H1 (cell line): ENCODE results near the gene SNRNP70. TPM values are rescaled to one million over a fixed set of nuclear protein-coding genes. Genes with fewer than 3 reads are reported as not detected.

Source experiments
- BCL11A ChIP-seq, 2 experiments: IDR thresholded peaks; one replicate each; pipeline ENCODE4 v1.6.1; 2011; ENCODE audit warnings: low read depth in 2 of 2, low read length in 2 of 2, mild to moderate bottlenecking in 2 of 2
- MAFK ChIP-seq: IDR thresholded peaks from 2 replicates; pipeline ENCODE4 v1.6.1; 2012; ENCODE audit warnings: low read depth, mild to moderate bottlenecking, improper control_type of control experiment, low read length
- NRF1 ChIP-seq: IDR thresholded peaks from 2 replicates; pipeline ENCODE4 v1.6.1; 2011; ENCODE audit warnings: mild to moderate bottlenecking, low read depth, low read length, improper control_type of control experiment
- POLR2A ChIP-seq, 2 experiments: IDR thresholded peaks; 1 replicate in 1 of 2; 2 replicates in 1 of 2; pipeline ENCODE4 v1.6.1; 2011; ENCODE audit warnings: low read depth in 2 of 2, low read length in 2 of 2, mild to moderate bottlenecking in 2 of 2; ENCODE audit errors: control extremely low read depth in 1 of 2
- SAP30 ChIP-seq: fragments of 300-600 bp; sonication (generic); IDR thresholded peaks from 2 replicates; pipeline ENCODE4 v1.7.1; 2012; ENCODE audit warnings: low read length, moderate library complexity, mild to moderate bottlenecking, inconsistent platforms; ENCODE audit not compliant: insufficient read depth, insufficient replicate concordance
- SIX5 ChIP-seq: IDR thresholded peaks from 2 replicates; pipeline ENCODE4 v1.6.1; 2011; ENCODE audit warnings: mild to moderate bottlenecking, low read depth, low read length
- TAF1 ChIP-seq: IDR thresholded peaks from 2 replicates; pipeline ENCODE4 v1.6.1; 2011; ENCODE audit warnings: mild to moderate bottlenecking, low read depth, low read length
- TCF12 ChIP-seq: IDR thresholded peaks from 2 replicates; pipeline ENCODE4 v1.6.1; 2011; ENCODE audit warnings: low read depth, mild to moderate bottlenecking, low read length
- TEAD4 ChIP-seq: IDR thresholded peaks from 2 replicates; pipeline ENCODE4 v1.6.1; 2012; ENCODE audit warnings: low read depth, low read length, inconsistent platforms, mixed read lengths
- polyA plus RNA-seq, 7 experiments: library from polyadenylated mRNA; depleted of rRNA in 3 of 7; stranded (reverse) in 5 of 7; unstranded in 2 of 7; fragments of >200 nt in 5 of 7; fragments of 200-250 nt in 2 of 7; gene quantifications; 1 replicate in 5 of 7; 2 replicates in 1 of 7; 4 replicates in 1 of 7; pipeline versions ENCODE4 v1.2.1 to v1.2.3, GENCODE V29; 2011 to 2013; ENCODE audit warnings: missing spikeins in 2 of 7, mixed read lengths in 2 of 7
- total RNA-seq: library from RNA; stranded (reverse); fragmentation: NEBNext Ultra II Directional; extraction: Animal tissue kit (Norgen Biotek cat#: 25700); gene quantifications from 2 replicates; pipeline ENCODE4 v1.2.1, GENCODE V29; 2021

SNRNP70 gene
- total and polyA plus RNA-seq, 2 of the 8 experiments (the other 6 are each of a cell fraction or from before 2014, with no cell fraction given), result 231 to 235 TPM

DNA sequence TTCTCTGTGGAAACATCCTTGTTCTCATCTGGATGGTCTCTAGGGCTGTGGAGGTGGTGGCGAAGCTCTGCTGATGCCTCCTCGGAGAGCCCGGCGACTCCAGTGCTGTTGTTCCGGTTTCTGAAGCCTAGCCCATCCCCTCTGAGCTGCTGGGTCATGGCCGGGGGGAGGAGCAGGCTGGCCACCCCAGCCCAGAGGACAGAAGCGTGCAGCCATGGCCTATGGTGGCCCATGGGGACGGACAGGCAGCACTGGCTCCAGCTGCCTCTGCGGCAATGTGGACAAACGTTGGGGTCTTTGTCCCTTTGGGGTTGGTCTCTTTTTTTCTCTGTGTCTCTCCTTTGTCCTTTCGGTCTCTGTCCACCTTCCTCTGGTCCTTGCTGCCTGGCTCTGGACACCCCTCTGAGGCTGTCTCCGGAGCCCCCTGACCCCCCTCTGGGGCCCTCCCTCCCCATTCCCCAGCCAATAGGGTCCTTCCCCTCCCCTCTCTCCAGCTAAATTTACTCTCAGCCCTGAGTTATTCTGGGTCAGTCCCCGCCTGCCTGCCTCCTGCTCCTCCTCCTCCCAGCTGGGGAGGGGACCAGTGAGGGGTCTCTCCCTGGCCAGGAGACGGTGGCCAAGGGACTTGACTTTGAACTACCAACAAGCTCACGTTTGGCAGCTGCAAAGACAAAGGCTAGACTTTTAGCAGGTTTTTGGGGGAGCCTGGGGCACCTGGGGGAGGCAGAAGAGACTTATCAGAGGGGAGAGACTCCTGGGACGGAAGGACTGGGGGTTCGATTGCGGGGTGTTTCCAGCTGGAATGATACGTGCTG is 70.0 kb downstream of the SNRNP70 start, which contains the start of gene HRC (continued):
- TF ChIP-seq BCL11A (IDR thresholded peaks at IDR 0.05; ENCODE audit: low read depth in 2 of 2, low read length in 2 of 2) (no peak), POLR2A (IDR thresholded peaks at IDR 0.05; ENCODE audit: control extremely low read depth in 1 of 2, low read depth in 2 of 2, low read length in 2 of 2) (no peak), TCF12 (no peak), MAFK (no peak), TEAD4 (no peak), NRF1 (no peak), SAP30 (no peak), SIX5 (no peak), TAF1 (no peak)
